Thymus (tissue), 11 donors: ENCODE results near the gene TXNDC11. TPM values are rescaled to one million over a fixed set of nuclear protein-coding genes. Genes with fewer than 3 reads are reported as not detected.

Source experiments
- DNase-seq, 9 donors: peaks; one replicate each; pipeline ENCODE4 v3.0.0-alpha.2; 2013; ENCODE audit warnings: low spot score in 9 of 9, low read depth in 6 of 9, missing footprints in 1 of 9
- H3K27ac ChIP-seq, 2 donors: one replicate each; pipeline ENCODE4 v1.5.1; 2013; ENCODE audit warnings: control low read depth in 1 of 2, low read depth in 1 of 2, low read length in 1 of 2, mild to moderate bottlenecking in 1 of 2, moderate library complexity in 1 of 2
- H3K27me3 ChIP-seq, 2 donors: one replicate each; pipeline ENCODE4 v1.5.1; 2013; ENCODE audit warnings: low read length in 1 of 2; ENCODE audit not compliant: control insufficient read depth in 2 of 2, insufficient read depth in 1 of 2
- H3K36me3 ChIP-seq, 2 donors: one replicate each; pipeline ENCODE4 v1.5.1; 2013; ENCODE audit warnings: low read length in 1 of 2, mild to moderate bottlenecking in 1 of 2, moderate library complexity in 1 of 2; ENCODE audit not compliant: control insufficient read depth in 2 of 2, insufficient read depth in 2 of 2
- H3K4me1 ChIP-seq, 2 donors: one replicate each; pipeline ENCODE4 v1.5.1; 2013; ENCODE audit warnings: low read length in 2 of 2; ENCODE audit not compliant: control insufficient read depth in 2 of 2, insufficient read depth in 2 of 2
- H3K4me3 ChIP-seq, 2 donors: one replicate each; pipeline ENCODE4 v1.5.1; 2013; ENCODE audit warnings: low read length in 2 of 2, control low read depth in 1 of 2, mild to moderate bottlenecking in 1 of 2
- H3K9me3 ChIP-seq, 2 donors: one replicate each; pipeline ENCODE4 v1.5.1; 2013; ENCODE audit warnings: low read length in 1 of 2, mild to moderate bottlenecking in 1 of 2; ENCODE audit not compliant: control insufficient read depth in 2 of 2, insufficient read depth in 1 of 2
- WGBS: extraction: QIAGEN DNeasy Blood & Tissue Kit; methylation state at CpG from one replicate; pipeline ENCODE4 v1.1.7; 2013; 5-methylcytosine and 5-hydroxymethylcytosine counted together
- polyA plus RNA-seq: library from polyadenylated mRNA; stranded (reverse); fragments of 200-250 nt; gene quantifications from one replicate; pipeline ENCODE4 v1.2.3, GENCODE V29; 2013
- total RNA-seq: library from RNA; stranded (reverse); fragments of 120-200 nt; gene quantifications from one replicate; pipeline ENCODE4 v1.2.4, GENCODE V29; 2013
- donor health status: healthy.

The TXNDC11 gene
- total and polyA plus RNA-seq, 2 donors = 22.9 to 46.4 TPM

- Histone ChIP-seq H3K9me3 (no peaks in the 10 kb centered on the region), H3K36me3 (no peaks in the 10 kb centered on the region), H3K27ac (no peak overlapping the region), H3K4me3 (no peak overlapping the region), H3K27me3 (no peaks in the 10 kb centered on the region), H3K4me1 (peaks cover 15 to 38% of the 10 kb centered on the region in 2 donors)
- 65% methylated on average over 6 of the region's 6 CpGs for WGBS
- no peak for DNase-seq
Observed at GRCh38 chr16:11634312-11634711, 108.3 kb downstream of the TXNDC11 start.

- WGBS = over 99% methylated on average over 3 of the region's 3 CpGs
- Histone ChIP-seq H3K4me1 (peaks cover 24 to 50% of the 10 kb centered on the region in 2 donors), H3K27ac (no peak overlapping the region), H3K9me3 (no peaks in the 10 kb centered on the region), H3K27me3 (no peaks in the 10 kb centered on the region), H3K4me3 (no peak overlapping the region), H3K36me3 (no peaks in the 10 kb centered on the region)
- no peak for DNase-seq
Observed at GRCh38 chr16:11633113-11633512, 109.5 kb downstream of the TXNDC11 start.

GRCh38 chr16:11632455-11632939 is 110.2 kb downstream of the TXNDC11 start:
- no peaks in the 10 kb centered on the region for H3K27me3 ChIP-seq
- H3K36me3 ChIP-seq = no peaks in the 10 kb centered on the region
- H3K9me3 ChIP-seq = no peaks in the 10 kb centered on the region
- 94% methylated on average over 15 of the region's 15 CpGs for WGBS
- H3K4me1 ChIP-seq = peaks cover 24 to 52% of the 10 kb centered on the region in 2 donors
- H3K27ac ChIP-seq = no peak overlapping the region
- DNase-seq = no peak
- H3K4me3 ChIP-seq = no peak overlapping the region

- Histone ChIP-seq H3K4me3 (no peak overlapping the region), H3K4me1 (peaks cover 24 to 48% of the 10 kb centered on the region in 2 donors), H3K9me3 (no peaks in the 10 kb centered on the region), H3K27me3 (no peaks in the 10 kb centered on the region), H3K27ac (no peak overlapping the region), H3K36me3 (no peaks in the 10 kb centered on the region)
- WGBS = 97% methylated on average over 7 of the region's 7 CpGs
- DNase-seq = no peak
Observed at GRCh38 chr16:11631214-11631613, 111.4 kb downstream of the TXNDC11 start.

- no peak overlapping the region for H3K4me3 ChIP-seq
- 95% methylated on average over 6 of the region's 6 CpGs for WGBS
- DNase-seq = no peak
- no peaks in the 10 kb centered on the region for H3K27me3 ChIP-seq
- H3K4me1 ChIP-seq = peaks cover 24 to 43% of the 10 kb centered on the region in 2 donors
- H3K27ac ChIP-seq = no peak overlapping the region
- H3K36me3 ChIP-seq = no peaks in the 10 kb centered on the region
- H3K9me3 ChIP-seq = no peaks in the 10 kb centered on the region
Observed at GRCh38 chr16:11630768-11631056, 111.9 kb downstream of the TXNDC11 start.

GRCh38 chr16:11630046-11630767 is 112.5 kb downstream of the TXNDC11 start:
- Histone ChIP-seq H3K27me3 (no peaks in the 10 kb centered on the region), H3K27ac (peak overlapping the region; percentile 75 to 87), H3K4me3 (no peak overlapping the region), H3K4me1 (peaks cover 24 to 40% of the 10 kb centered on the region in 2 donors), H3K9me3 (no peaks in the 10 kb centered on the region), H3K36me3 (no peaks in the 10 kb centered on the region)
- 22% methylated on average over 12 of the region's 12 CpGs for WGBS
- DNase-seq = peak in 1 of 9 donors; percentile 43

Other genes starting within 250 kb of the TXNDC11 start
- gene LITAF, start 155.9 kb downstream of the TXNDC11 start, total RNA-seq = 37.1 TPM
- gene LITAF, start 155.9 kb downstream of the TXNDC11 start, polyA plus RNA-seq = 95.0 TPM
- gene SNN, start 74.4 kb downstream of the TXNDC11 start, total RNA-seq = 29.2 TPM
- 21.6 TPM for gene SNN, start 74.4 kb downstream of the TXNDC11 start, polyA plus RNA-seq
- gene ZC3H7A, start 54.4 kb upstream of the TXNDC11 start, total RNA-seq = 33.7 TPM
- gene ZC3H7A, start 54.4 kb upstream of the TXNDC11 start, polyA plus RNA-seq = 69.4 TPM
- 128 TPM for gene RSL1D1, start 108.7 kb upstream of the TXNDC11 start, total RNA-seq
- gene RSL1D1, start 108.7 kb upstream of the TXNDC11 start, polyA plus RNA-seq = 107 TPM
- 47.7 TPM for gene GSPT1, start 173.1 kb upstream of the TXNDC11 start, total RNA-seq
- gene GSPT1, start 173.1 kb upstream of the TXNDC11 start, polyA plus RNA-seq = 46.5 TPM
- 1.6 TPM for gene NPIPB2, start 199.2 kb upstream of the TXNDC11 start, total RNA-seq
- gene NPIPB2, start 199.2 kb upstream of the TXNDC11 start, polyA plus RNA-seq = 19.4 TPM
- 3.3 TPM for gene TNFRSF17, start 222.4 kb upstream of the TXNDC11 start, total RNA-seq
- 3.5 TPM for gene TNFRSF17, start 222.4 kb upstream of the TXNDC11 start, polyA plus RNA-seq
- 17.4 TPM for gene SNX29, start 233.9 kb upstream of the TXNDC11 start, total RNA-seq
- gene SNX29, start 233.9 kb upstream of the TXNDC11 start, polyA plus RNA-seq = 10.4 TPM